Fibroblast of lung (primary cell): Measurements from ENCODE around the gene ZBTB42.

Source experiments
- EZH2 ChIP-seq: IDR thresholded peaks from 2 replicates; pipeline ENCODE4 v1.5.1; 2012; ENCODE audit warnings: low read length, control low read depth, mild to moderate bottlenecking; ENCODE audit errors: missing control alignments
- TF ChIP-seq, protein P1 (sequence below), 2 donors: IDR thresholded peaks in 1 of 2; conservative IDR thresholded peaks in 1 of 2; 1 replicate in 1 of 2; 2 replicates in 1 of 2; pipeline ENCODE4 v1.5.1; 2011 to 2012; ENCODE audit warnings: low read length in 2 of 2, control low read depth in 1 of 2, inconsistent platforms in 1 of 2, low read depth in 1 of 2, mild to moderate bottlenecking in 1 of 2

DNA sequence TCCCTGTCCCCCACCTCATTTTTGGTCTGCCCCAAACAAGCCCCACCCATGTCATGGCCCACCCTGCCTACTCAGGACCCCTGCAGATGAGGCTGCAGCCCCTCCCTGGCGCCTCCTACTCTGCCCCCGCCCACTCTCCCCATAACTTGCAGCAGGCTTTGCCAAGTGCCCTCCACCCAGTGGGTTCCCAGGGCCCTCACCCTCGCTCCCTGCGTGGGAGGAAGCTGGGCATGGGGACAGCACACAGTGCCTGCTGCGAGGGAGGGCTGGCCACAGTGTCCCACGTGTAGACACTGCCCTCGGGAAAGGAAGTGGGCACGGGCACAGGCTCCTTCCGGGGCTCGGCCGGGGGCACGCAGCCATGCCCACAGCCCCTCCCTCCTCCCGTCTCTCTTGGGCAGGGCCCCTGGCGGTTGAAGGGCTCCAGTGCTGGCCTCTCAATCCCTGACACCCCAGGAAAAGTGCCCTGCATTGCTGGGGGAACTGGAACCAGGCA lies 14.8 kb upstream of the ZBTB42 start:
- TF ChIP-seq, protein P1, sequence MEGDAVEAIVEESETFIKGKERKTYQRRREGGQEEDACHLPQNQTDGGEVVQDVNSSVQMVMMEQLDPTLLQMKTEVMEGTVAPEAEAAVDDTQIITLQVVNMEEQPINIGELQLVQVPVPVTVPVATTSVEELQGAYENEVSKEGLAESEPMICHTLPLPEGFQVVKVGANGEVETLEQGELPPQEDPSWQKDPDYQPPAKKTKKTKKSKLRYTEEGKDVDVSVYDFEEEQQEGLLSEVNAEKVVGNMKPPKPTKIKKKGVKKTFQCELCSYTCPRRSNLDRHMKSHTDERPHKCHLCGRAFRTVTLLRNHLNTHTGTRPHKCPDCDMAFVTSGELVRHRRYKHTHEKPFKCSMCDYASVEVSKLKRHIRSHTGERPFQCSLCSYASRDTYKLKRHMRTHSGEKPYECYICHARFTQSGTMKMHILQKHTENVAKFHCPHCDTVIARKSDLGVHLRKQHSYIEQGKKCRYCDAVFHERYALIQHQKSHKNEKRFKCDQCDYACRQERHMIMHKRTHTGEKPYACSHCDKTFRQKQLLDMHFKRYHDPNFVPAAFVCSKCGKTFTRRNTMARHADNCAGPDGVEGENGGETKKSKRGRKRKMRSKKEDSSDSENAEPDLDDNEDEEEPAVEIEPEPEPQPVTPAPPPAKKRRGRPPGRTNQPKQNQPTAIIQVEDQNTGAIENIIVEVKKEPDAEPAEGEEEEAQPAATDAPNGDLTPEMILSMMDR (conservative IDR thresholded peaks at IDR 0.05 in 1 of 2, IDR thresholded peaks at IDR 0.05 in 1 of 2; ENCODE audit: low read depth in 1 of 2, low read length in 2 of 2): no peak
- TF ChIP-seq EZH2: no peak
